Measurements from ENCODE around the gene GAL3ST1. TPM values are rescaled to one million over a fixed set of nuclear protein-coding genes. Genes with fewer than 3 reads are reported as not detected.
A peak's percentile ranks its signal among the peaks of the same experiment; 100 is the strongest.

GAL3ST1 gene
- total RNA-seq, 1 donor from 2014 or later = 23.7 TPM

DNA sequence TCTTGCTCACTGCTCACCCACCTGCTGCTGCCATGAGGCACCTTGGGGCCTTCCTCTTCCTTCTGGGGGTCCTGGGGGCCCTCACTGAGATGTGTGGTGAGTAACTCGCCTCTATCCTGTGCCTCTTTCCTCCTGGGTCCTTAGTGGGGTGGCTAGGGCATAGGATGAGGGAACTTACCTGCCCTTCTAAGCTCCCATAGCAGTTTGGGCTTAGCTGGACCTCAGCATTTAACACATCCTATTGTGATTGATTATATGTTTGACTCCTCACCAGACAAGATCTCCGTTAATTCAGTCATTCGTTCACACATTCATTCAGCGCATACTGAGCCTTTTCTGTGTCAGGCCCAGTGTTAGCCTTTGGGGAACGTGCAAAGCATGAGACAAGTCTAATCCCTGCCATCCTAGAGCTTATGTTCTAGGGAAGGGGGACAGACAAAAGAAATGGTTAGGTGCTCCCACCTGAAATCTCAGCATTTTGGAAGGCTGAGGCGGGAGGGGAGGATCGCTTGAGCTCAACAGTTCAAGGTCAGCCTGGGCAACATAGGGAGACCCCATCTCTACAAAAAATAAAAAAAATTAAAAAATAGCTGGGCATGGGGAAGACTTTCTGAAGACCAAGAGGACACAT lies 33.0 kb upstream of the GAL3ST1 start:
- H3K9me3 Mint-ChIP-seq (ENCODE audit: low read depth) = no peaks in the 10 kb centered on the region

DNA sequence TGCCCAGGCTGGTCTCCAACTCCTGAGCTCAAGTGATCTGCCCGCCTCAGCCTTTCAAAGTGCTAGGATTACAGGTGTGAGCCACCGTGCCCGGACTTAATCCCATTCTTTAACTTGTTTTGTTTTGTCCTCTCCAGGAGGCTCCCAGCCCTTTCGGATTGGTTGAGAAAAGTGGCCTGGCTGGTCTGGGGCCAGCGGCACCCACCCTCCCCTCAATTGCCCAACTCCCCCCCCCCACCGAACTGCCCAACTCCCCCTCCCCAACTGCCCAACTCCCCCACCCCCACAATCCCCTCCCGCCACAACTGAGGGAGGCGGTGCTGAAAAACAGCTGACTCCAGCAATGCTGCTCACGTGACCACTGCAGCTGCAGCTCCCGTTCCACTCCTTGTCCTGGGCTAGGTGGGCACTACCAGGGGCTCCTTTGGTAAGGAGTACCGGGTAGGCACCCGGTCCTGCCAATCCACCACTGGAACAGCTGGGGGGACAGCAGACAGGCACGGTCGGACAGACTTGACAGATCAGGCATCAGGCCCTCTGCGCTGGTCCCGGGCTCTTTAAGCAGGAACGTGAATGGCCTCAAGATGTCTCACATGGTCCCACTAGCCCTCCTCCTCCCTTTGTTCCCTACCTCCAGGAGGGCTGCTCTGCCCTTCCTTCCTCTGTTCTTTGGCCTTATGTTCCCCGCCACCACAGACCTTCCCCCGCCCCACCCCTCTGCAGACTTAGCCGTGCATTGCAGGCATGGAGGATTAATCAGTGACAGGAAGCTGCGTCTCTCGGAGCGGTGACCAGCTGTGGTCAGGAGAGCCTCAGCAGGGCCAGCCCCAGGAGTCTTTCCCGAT lies 32.2 kb upstream of the GAL3ST1 start, which contains the start of gene TCN2:
Gene TCN2, plus strand, starts transcription at position 720 of the 845 bp plus-strand sequence. CDS start 158 bp downstream, outside the sequence.
- peak; percentile 73 for DNase-seq (ENCODE audit: low spot score, unreplicated experiment)
- H3K27ac Mint-ChIP-seq = peak within 1 kb of the TSS; percentile 98
- peak within 1 kb of the TSS; percentile 77 for H3K4me3 Mint-ChIP-seq (ENCODE audit: low read depth)
- TF ChIP-seq, protein P1, sequence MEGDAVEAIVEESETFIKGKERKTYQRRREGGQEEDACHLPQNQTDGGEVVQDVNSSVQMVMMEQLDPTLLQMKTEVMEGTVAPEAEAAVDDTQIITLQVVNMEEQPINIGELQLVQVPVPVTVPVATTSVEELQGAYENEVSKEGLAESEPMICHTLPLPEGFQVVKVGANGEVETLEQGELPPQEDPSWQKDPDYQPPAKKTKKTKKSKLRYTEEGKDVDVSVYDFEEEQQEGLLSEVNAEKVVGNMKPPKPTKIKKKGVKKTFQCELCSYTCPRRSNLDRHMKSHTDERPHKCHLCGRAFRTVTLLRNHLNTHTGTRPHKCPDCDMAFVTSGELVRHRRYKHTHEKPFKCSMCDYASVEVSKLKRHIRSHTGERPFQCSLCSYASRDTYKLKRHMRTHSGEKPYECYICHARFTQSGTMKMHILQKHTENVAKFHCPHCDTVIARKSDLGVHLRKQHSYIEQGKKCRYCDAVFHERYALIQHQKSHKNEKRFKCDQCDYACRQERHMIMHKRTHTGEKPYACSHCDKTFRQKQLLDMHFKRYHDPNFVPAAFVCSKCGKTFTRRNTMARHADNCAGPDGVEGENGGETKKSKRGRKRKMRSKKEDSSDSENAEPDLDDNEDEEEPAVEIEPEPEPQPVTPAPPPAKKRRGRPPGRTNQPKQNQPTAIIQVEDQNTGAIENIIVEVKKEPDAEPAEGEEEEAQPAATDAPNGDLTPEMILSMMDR (IDR thresholded peaks at IDR 0.05; ENCODE audit: unreplicated experiment) = no peak
- H3K9me3 Mint-ChIP-seq (ENCODE audit: low read depth) = no peaks in the 10 kb centered on the region
- no peaks in the 10 kb centered on the region for H3K27me3 Mint-ChIP-seq
- peaks cover 1% of the 10 kb centered on the region for H3K36me3 Mint-ChIP-seq (ENCODE audit: insufficient read depth)
- peaks cover 21% of the 10 kb centered on the region for H3K4me1 Mint-ChIP-seq (ENCODE audit: low read depth)

More for the DNA sequence above, 33.0 kb upstream of the GAL3ST1 start:
- no peak for DNase-seq (ENCODE audit: low spot score, unreplicated experiment)
- Mint-ChIP-seq H3K36me3 (ENCODE audit: insufficient read depth) (peaks cover 1% of the 10 kb centered on the region), H3K4me1 (ENCODE audit: low read depth) (peaks cover 21% of the 10 kb centered on the region), H3K4me3 (ENCODE audit: low read depth) (peak overlapping the region; percentile 77), H3K27ac (peak overlapping the region; percentile 95), H3K27me3 (no peaks in the 10 kb centered on the region)
- TF ChIP-seq, protein P1 (IDR thresholded peaks at IDR 0.05; ENCODE audit: unreplicated experiment) = no peak

DNA sequence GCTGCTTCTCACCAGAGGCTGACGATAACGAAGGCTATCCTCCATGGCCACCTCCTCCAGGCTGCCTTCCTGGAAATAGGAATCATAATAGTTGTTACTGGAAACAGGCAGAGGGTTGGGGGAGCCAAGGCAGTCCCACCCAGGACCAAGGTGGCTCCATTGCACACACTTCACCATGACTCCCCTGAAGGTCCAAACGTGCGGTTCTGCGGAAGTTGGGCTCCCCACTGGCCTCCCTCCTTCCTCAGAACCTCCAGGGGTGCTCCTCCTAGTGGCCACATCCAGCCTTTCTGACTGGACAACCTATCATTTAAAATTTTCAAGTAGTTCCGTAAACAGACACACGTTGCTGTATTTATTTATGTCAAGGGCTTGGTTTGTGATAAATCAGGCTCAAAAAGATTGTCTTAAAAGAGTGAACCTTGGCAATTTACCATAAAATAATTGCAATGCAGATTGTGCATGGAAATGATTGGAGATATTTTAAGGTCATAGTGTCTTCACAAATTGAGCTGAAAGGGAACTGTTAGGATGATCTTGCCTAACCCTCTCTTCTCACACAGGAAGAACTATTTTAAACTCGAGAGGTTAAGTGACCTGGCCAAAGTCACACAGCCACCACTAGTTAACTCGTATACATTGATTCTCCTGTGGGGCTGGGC lies 31.1 kb upstream of the GAL3ST1 start:
- TF ChIP-seq, protein P1 (IDR thresholded peaks at IDR 0.05; ENCODE audit: unreplicated experiment) = peak; percentile 68
- no peaks in the 10 kb centered on the region for H3K9me3 Mint-ChIP-seq (ENCODE audit: low read depth)
- H3K4me3 Mint-ChIP-seq (ENCODE audit: low read depth) = no peak overlapping the region
- peak overlapping the region; percentile 98 for H3K27ac Mint-ChIP-seq
- H3K4me1 Mint-ChIP-seq (ENCODE audit: low read depth) = peaks cover 21% of the 10 kb centered on the region
- no peaks in the 10 kb centered on the region for H3K36me3 Mint-ChIP-seq (ENCODE audit: insufficient read depth)
- H3K27me3 Mint-ChIP-seq = no peaks in the 10 kb centered on the region
- no peak for DNase-seq (ENCODE audit: low spot score, unreplicated experiment)

DNA sequence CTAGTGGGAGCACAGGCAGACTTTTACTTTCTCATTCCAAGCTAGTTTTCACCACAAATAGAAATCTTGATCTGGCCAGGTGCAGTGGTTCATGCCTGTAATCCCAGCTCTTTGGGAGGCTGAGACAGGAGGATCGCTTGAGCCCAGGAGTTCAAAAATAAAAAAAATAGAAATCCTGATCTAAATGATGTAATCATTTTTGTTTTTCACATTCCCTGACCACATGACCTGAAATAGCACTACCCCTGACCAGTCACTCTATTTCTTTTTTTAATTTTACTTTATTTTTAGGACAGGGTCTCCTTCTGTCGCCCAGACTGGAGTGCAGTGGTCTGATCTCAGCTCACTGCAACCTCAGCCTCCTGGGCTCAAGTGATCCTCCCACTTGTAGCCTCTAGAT lies 30.3 kb upstream of the GAL3ST1 start:
- H3K27ac Mint-ChIP-seq = no peak overlapping the region
- TF ChIP-seq, protein P1 (IDR thresholded peaks at IDR 0.05; ENCODE audit: unreplicated experiment) = no peak
- no peaks in the 10 kb centered on the region for H3K27me3 Mint-ChIP-seq
- no peak overlapping the region for H3K4me3 Mint-ChIP-seq (ENCODE audit: low read depth)
- no peaks in the 10 kb centered on the region for H3K36me3 Mint-ChIP-seq (ENCODE audit: insufficient read depth)
- peaks cover 21% of the 10 kb centered on the region for H3K4me1 Mint-ChIP-seq (ENCODE audit: low read depth)
- DNase-seq (ENCODE audit: low spot score, unreplicated experiment) = no peak
- no peaks in the 10 kb centered on the region for H3K9me3 Mint-ChIP-seq (ENCODE audit: low read depth)

DNA sequence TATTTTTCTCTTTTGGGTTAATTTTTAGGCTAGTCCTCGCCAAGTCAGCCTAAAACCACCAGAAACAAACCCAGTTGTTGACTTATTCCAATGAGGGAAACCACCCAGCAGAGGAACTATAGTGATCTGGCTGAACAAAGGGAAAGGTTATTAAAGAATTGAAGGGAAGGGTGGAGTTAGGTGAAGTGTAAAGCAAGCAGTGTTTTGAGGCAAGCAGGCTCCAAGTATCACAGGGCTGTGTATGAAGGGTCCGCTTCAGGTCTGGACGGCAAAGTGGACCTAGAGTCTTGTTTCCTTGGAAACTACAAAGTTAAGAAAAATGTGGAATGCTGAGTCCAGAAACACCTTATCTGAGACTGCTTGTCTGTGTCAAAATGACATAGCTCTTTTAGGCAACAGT lies 29.3 kb upstream of the GAL3ST1 start:
- Mint-ChIP-seq H3K4me1 (ENCODE audit: low read depth) (peaks cover 18% of the 10 kb centered on the region), H3K9me3 (ENCODE audit: low read depth) (no peaks in the 10 kb centered on the region), H3K36me3 (ENCODE audit: insufficient read depth) (no peaks in the 10 kb centered on the region), H3K4me3 (ENCODE audit: low read depth) (no peak overlapping the region), H3K27me3 (no peaks in the 10 kb centered on the region), H3K27ac (peak overlapping the region; percentile 75)
- no peak for DNase-seq (ENCODE audit: low spot score, unreplicated experiment)
- TF ChIP-seq, protein P1 (IDR thresholded peaks at IDR 0.05; ENCODE audit: unreplicated experiment) = no peak
